ENCODE data around the gene C9orf43.
"Not testable (repeated sequence)": the region's sequence is repeated elsewhere in the genome, so short reads cannot be mapped to it uniquely, and the experiment has no call there.

GRCh38 chr9:113365652-113366051 lies 44.9 kb upstream of the C9orf43 start:
- not testable (repeated sequence) for TF ChIP-seq CTCF (IDR thresholded peaks at IDR 0.05 in 8 of 11, conservative IDR thresholded peaks at IDR 0.05 in 3 of 11); POLR2A (IDR thresholded peaks at IDR 0.05)

Measured in spleen (tissue), 7 donors.